ENCODE measurements around the gene FGD1.

The FGD1 gene

GRCh38 chrX:54397113-54397512 lies 98.9 kb downstream of the FGD1 start:
- no peak for DNase-seq (ENCODE audit: low read depth)

Measured in activated T-helper 1 cell treated with Interleukin-2 at 50 U/mL for 16 hours (primary cell).